ENCODE measurements around the gene BYSL. TPM values are rescaled to one million over a fixed set of nuclear protein-coding genes. Genes with fewer than 3 reads are reported as not detected.

Gene BYSL
- total and polyA plus RNA-seq, 9 of the 15 experiments (the other 6 are each of a cell fraction or from before 2014, with no cell fraction given) = 22.2 to 92.3 (median 53.4) TPM

DNA sequence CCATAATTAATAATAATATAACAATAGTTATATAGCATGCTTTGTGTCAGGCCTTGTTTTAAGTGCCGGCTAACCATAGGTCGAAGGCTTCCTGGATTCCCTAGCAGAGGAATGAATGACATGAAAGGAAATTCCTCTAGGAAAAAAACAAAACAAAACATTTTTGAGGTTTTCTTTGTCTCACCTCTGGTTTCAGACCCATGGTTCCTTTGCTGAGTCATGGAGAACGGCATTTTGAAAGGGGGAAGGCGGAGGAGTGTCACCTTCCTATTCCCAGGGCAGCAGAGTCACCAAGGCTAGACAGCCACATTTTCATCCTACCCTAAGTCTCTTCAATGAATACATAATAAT is 45.6 kb downstream of the BYSL start (continued):
- TF ChIP-seq, protein P1, sequence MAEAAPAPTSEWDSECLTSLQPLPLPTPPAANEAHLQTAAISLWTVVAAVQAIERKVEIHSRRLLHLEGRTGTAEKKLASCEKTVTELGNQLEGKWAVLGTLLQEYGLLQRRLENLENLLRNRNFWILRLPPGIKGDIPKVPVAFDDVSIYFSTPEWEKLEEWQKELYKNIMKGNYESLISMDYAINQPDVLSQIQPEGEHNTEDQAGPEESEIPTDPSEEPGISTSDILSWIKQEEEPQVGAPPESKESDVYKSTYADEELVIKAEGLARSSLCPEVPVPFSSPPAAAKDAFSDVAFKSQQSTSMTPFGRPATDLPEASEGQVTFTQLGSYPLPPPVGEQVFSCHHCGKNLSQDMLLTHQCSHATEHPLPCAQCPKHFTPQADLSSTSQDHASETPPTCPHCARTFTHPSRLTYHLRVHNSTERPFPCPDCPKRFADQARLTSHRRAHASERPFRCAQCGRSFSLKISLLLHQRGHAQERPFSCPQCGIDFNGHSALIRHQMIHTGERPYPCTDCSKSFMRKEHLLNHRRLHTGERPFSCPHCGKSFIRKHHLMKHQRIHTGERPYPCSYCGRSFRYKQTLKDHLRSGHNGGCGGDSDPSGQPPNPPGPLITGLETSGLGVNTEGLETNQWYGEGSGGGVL (CRISPR knock-in tag; IDR thresholded peaks at IDR 0.05) = no peak
- TF ChIP-seq NR3C1 (CRISPR knock-in tag; IDR thresholded peaks at IDR 0.05) (no peak), BACH1 (tag; IDR thresholded peaks at IDR 0.05) (peak; percentile 97), PTRF (tag; IDR thresholded peaks at IDR 0.05) (0 out of 2 replicates have a peak, but pooled peaks have one; percentile 7), ZFPM2 (CRISPR knock-in tag; IDR thresholded peaks at IDR 0.05) (no peak), SMARCC2 (IDR thresholded peaks at IDR 0.05; ENCODE audit: low read depth) (no peak), NFYB (IDR thresholded peaks at IDR 0.05; ENCODE audit: extremely low read depth, insufficient read length) (no peak), MAFK (IDR thresholded peaks at IDR 0.05; ENCODE audit: low read length) (peak; percentile 93), HEY1 (CRISPR knock-in tag; IDR thresholded peaks at IDR 0.05; ENCODE audit: borderline replicate concordance) (no peak), LEF1 (IDR thresholded peaks at IDR 0.05) (peak; percentile 42), ZKSCAN8 (CRISPR knock-in tag; IDR thresholded peaks at IDR 0.05) (peak; percentile 20; the same call in 1 of the 2 replicates), GTF2E2 (tag; IDR thresholded peaks at IDR 0.05) (peak; percentile 40; the same call in 1 of the 2 replicates), PURB (CRISPR knock-in tag; IDR thresholded peaks at IDR 0.05; ENCODE audit: low read depth) (no peak), ZNF77 (CRISPR knock-in tag; IDR thresholded peaks at IDR 0.05) (no peak), TAF7 (tag; IDR thresholded peaks at IDR 0.05) (no peak; the same call in 1 of the 2 replicates), ZNF57 (CRISPR knock-in tag; IDR thresholded peaks at IDR 0.05) (no peak), ZNF121 (CRISPR knock-in tag; conservative IDR thresholded peaks at IDR 0.05) (no peak), EP400 (IDR thresholded peaks at IDR 0.05) (peak; percentile 60), FOXM1 (IDR thresholded peaks at IDR 0.05; ENCODE audit: low read depth) (no peak), FOXM1 (CRISPR knock-in tag; IDR thresholded peaks at IDR 0.05; ENCODE audit: low read depth) (no peak), KLF13 (tag; IDR thresholded peaks at IDR 0.05; ENCODE audit: borderline replicate concordance, low read depth) (no peak), CAMTA2 (CRISPR knock-in tag; conservative IDR thresholded peaks at IDR 0.05) (no peak)
- TF ChIP-seq, protein P2, sequence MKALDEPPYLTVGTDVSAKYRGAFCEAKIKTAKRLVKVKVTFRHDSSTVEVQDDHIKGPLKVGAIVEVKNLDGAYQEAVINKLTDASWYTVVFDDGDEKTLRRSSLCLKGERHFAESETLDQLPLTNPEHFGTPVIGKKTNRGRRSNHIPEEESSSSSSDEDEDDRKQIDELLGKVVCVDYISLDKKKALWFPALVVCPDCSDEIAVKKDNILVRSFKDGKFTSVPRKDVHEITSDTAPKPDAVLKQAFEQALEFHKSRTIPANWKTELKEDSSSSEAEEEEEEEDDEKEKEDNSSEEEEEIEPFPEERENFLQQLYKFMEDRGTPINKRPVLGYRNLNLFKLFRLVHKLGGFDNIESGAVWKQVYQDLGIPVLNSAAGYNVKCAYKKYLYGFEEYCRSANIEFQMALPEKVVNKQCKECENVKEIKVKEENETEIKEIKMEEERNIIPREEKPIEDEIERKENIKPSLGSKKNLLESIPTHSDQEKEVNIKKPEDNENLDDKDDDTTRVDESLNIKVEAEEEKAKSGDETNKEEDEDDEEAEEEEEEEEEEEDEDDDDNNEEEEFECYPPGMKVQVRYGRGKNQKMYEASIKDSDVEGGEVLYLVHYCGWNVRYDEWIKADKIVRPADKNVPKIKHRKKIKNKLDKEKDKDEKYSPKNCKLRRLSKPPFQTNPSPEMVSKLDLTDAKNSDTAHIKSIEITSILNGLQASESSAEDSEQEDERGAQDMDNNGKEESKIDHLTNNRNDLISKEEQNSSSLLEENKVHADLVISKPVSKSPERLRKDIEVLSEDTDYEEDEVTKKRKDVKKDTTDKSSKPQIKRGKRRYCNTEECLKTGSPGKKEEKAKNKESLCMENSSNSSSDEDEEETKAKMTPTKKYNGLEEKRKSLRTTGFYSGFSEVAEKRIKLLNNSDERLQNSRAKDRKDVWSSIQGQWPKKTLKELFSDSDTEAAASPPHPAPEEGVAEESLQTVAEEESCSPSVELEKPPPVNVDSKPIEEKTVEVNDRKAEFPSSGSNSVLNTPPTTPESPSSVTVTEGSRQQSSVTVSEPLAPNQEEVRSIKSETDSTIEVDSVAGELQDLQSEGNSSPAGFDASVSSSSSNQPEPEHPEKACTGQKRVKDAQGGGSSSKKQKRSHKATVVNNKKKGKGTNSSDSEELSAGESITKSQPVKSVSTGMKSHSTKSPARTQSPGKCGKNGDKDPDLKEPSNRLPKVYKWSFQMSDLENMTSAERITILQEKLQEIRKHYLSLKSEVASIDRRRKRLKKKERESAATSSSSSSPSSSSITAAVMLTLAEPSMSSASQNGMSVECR (CRISPR knock-in tag; IDR thresholded peaks at IDR 0.05) = no peak
- TF ChIP-seq, protein P3, sequence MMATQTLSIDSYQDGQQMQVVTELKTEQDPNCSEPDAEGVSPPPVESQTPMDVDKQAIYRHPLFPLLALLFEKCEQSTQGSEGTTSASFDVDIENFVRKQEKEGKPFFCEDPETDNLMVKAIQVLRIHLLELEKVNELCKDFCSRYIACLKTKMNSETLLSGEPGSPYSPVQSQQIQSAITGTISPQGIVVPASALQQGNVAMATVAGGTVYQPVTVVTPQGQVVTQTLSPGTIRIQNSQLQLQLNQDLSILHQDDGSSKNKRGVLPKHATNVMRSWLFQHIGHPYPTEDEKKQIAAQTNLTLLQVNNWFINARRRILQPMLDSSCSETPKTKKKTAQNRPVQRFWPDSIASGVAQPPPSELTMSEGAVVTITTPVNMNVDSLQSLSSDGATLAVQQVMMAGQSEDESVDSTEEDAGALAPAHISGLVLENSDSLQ (IDR thresholded peaks at IDR 0.05) = no peak
